Effector CD8-positive, alpha-beta T cell (primary cell): ENCODE measurements around the gene OR2Y1.
A peak's percentile ranks its signal among the peaks of the same experiment; 100 is the strongest.
"Not testable (repeated sequence)": the region's sequence is repeated elsewhere in the genome, so short reads cannot be mapped to it uniquely, and the experiment has no call there.

Experiments used
- DNase-seq: peaks from one replicate; lab custom pipeline; 2025; lab: John Stamatoyannopoulos, UW
- total RNA-seq, 4 experiments: gene quantifications; one replicate each; lab custom pipeline; 2026; lab: John Stamatoyannopoulos, UW

OR2Y1 gene
- 0 reads per million in 4 experiments for total RNA-seq

GRCh38 chr5:180739958-180740357 is at the start of gene OR2Y1:
TSS of gene OR2Y1 (minus strand) at chr5:180740058. CDS start at chr5:180740058, 0 bp downstream.
- DNase-seq = no peak

GRCh38 chr5:180788651-180789410 is 49.0 kb upstream of the OR2Y1 start:
- DNase-seq = not testable (repeated sequence)

- DNase-seq = no peak
Measured at GRCh38 chr5:180787711-180788431, 48.0 kb upstream of the OR2Y1 start.

- DNase-seq = no peak
Measured at GRCh38 chr5:180786531-180787398, 46.9 kb upstream of the OR2Y1 start.

GRCh38 chr5:180785794-180786221 is 46.0 kb upstream of the OR2Y1 start:
- DNase-seq = no peak

- DNase-seq = no peak
Measured at GRCh38 chr5:180785121-180785781, 45.4 kb upstream of the OR2Y1 start.

GRCh38 chr5:180784497-180785097 is 44.7 kb upstream of the OR2Y1 start:
- peak; percentile 52 for DNase-seq

- DNase-seq = no peak
Measured at GRCh38 chr5:180783340-180784052, 43.6 kb upstream of the OR2Y1 start.

GRCh38 chr5:180782748-180783147 is 42.9 kb upstream of the OR2Y1 start:
- no peak for DNase-seq

GRCh38 chr5:180781900-180782326 is 42.1 kb upstream of the OR2Y1 start:
- DNase-seq = not testable (repeated sequence)

- DNase-seq = no peak
Measured at GRCh38 chr5:180779985-180780610, 40.2 kb upstream of the OR2Y1 start.

GRCh38 chr5:180777475-180777874 is 37.6 kb upstream of the OR2Y1 start:
- DNase-seq = no peak

- no peak for DNase-seq
Measured at GRCh38 chr5:180776376-180776775, 36.5 kb upstream of the OR2Y1 start.

GRCh38 chr5:180775624-180776023 is 35.8 kb upstream of the OR2Y1 start:
- no peak for DNase-seq

GRCh38 chr5:180771839-180772238 is 32.0 kb upstream of the OR2Y1 start:
- no peak for DNase-seq

GRCh38 chr5:180769821-180770220 is 30.0 kb upstream of the OR2Y1 start:
- no peak for DNase-seq

GRCh38 chr5:180755601-180756000 is 15.7 kb upstream of the OR2Y1 start:
- no peak for DNase-seq

GRCh38 chr5:180744253-180744652 is 4.4 kb upstream of the OR2Y1 start:
- no peak for DNase-seq

GRCh38 chr5:180742727-180743126 is 2.9 kb upstream of the OR2Y1 start:
- DNase-seq = no peak

- DNase-seq = not testable (repeated sequence)
Measured at GRCh38 chr5:180740953-180741352, 1.1 kb upstream of the OR2Y1 start.
